ENCODE measurements around the gene TBL1X.
"Not testable (repeated sequence)": the region's sequence is repeated elsewhere in the genome, so short reads cannot be mapped to it uniquely, and the experiment has no call there.

TBL1X gene

GRCh38 chrX:9459186-9459748 lies 5.6 kb upstream of the TBL1X start:
- DNase-seq (ENCODE audit: low read depth in 2 of 2), result no peak

GRCh38 chrX:9461087-9461486 lies 3.8 kb upstream of the TBL1X start:
- no peak for DNase-seq (ENCODE audit: low read depth in 2 of 2)

GRCh38 chrX:9462456-9462855 lies 2.4 kb upstream of the TBL1X start:
- DNase-seq (ENCODE audit: low read depth in 2 of 2), result no peak

- no peak for DNase-seq (ENCODE audit: low read depth in 2 of 2)
These were observed 694 bp downstream of the TBL1X start for GRCh38 chrX:9465380-9466123.

GRCh38 chrX:9466124-9466495 lies 1.3 kb downstream of the TBL1X start:
- no peak for DNase-seq (ENCODE audit: low read depth in 2 of 2)

GRCh38 chrX:9466736-9467135 lies 1.9 kb downstream of the TBL1X start:
- no peak for DNase-seq (ENCODE audit: low read depth in 2 of 2)

- no peak for DNase-seq (ENCODE audit: low read depth in 2 of 2)
These were observed 2.3 kb downstream of the TBL1X start for GRCh38 chrX:9467146-9467545.

GRCh38 chrX:9467751-9468150 lies 2.9 kb downstream of the TBL1X start:
- DNase-seq (ENCODE audit: low read depth in 2 of 2), result no peak

- DNase-seq (ENCODE audit: low read depth in 2 of 2), result no peak
These were observed 6.7 kb downstream of the TBL1X start for GRCh38 chrX:9471571-9471985.

GRCh38 chrX:9473708-9474107 lies 8.8 kb downstream of the TBL1X start:
- DNase-seq (ENCODE audit: low read depth in 2 of 2), result no peak

- DNase-seq (ENCODE audit: low read depth in 2 of 2), result not testable (repeated sequence)
These were observed 10.6 kb downstream of the TBL1X start for GRCh38 chrX:9475417-9475816.

GRCh38 chrX:9475984-9476383 lies 11.1 kb downstream of the TBL1X start:
- no peak for DNase-seq (ENCODE audit: low read depth in 2 of 2)

GRCh38 chrX:9476810-9477575 lies 12.1 kb downstream of the TBL1X start:
- no peak for DNase-seq (ENCODE audit: low read depth in 2 of 2)

- no peak for DNase-seq (ENCODE audit: low read depth in 2 of 2)
These were observed 17.6 kb downstream of the TBL1X start for GRCh38 chrX:9482408-9482807.

- DNase-seq (ENCODE audit: low read depth in 2 of 2), result no peak
These were observed 18.0 kb downstream of the TBL1X start for GRCh38 chrX:9482837-9483236.

GRCh38 chrX:9483376-9483775 lies 18.5 kb downstream of the TBL1X start:
- no peak for DNase-seq (ENCODE audit: low read depth in 2 of 2)

GRCh38 chrX:9486786-9487387 lies 22.0 kb downstream of the TBL1X start:
- DNase-seq (ENCODE audit: low read depth in 2 of 2), result no peak

GRCh38 chrX:9488586-9488985 lies 23.7 kb downstream of the TBL1X start:
- no peak for DNase-seq (ENCODE audit: low read depth in 2 of 2)

- no peak for DNase-seq (ENCODE audit: low read depth in 2 of 2)
These were observed 24.4 kb downstream of the TBL1X start for GRCh38 chrX:9489234-9489633.

- DNase-seq (ENCODE audit: low read depth in 2 of 2), result no peak
These were observed 28.0 kb downstream of the TBL1X start for GRCh38 chrX:9492901-9493300.

GRCh38 chrX:9493936-9494335 lies 29.1 kb downstream of the TBL1X start:
- no peak for DNase-seq (ENCODE audit: low read depth in 2 of 2)

- DNase-seq (ENCODE audit: low read depth in 2 of 2), result no peak
These were observed 29.9 kb downstream of the TBL1X start for GRCh38 chrX:9494771-9495170.

- DNase-seq (ENCODE audit: low read depth in 2 of 2), result no peak
These were observed 30.6 kb downstream of the TBL1X start for GRCh38 chrX:9495496-9495895.
